HUES64 (cell line): ENCODE measurements around the gene DPP10.
"Not testable (repeated sequence)": the region's sequence is repeated elsewhere in the genome, so short reads cannot be mapped to it uniquely, and the experiment has no call there.

ENCODE experiments used
- H3K27ac ChIP-seq: 2 replicates; pipeline ENCODE4 v1.7.0; 2013; ENCODE audit warnings: low read depth, low read length, inconsistent platforms
- H3K27me3 ChIP-seq: 2 replicates; pipeline ENCODE4 v1.6.1; 2013; ENCODE audit warnings: mild to moderate bottlenecking, low read length; ENCODE audit not compliant: insufficient read depth
- H3K36me3 ChIP-seq: 2 replicates; pipeline ENCODE4 v1.6.1; 2013; ENCODE audit warnings: mild to moderate bottlenecking, low read length; ENCODE audit not compliant: insufficient read depth
- H3K4me1 ChIP-seq: 2 replicates; pipeline ENCODE4 v1.6.1; 2013; ENCODE audit warnings: mild to moderate bottlenecking, low read length, moderate library complexity; ENCODE audit not compliant: insufficient read depth
- H3K4me3 ChIP-seq: 2 replicates; pipeline ENCODE4 v1.5.1; 2013; ENCODE audit warnings: mild to moderate bottlenecking, low read length, moderate library complexity
- H3K9ac ChIP-seq: 2 replicates; pipeline ENCODE4 v1.6.1; 2013; ENCODE audit warnings: mild to moderate bottlenecking, low read depth, low read length
- H3K9me3 ChIP-seq: 2 replicates; pipeline ENCODE4 v1.6.1; 2013; ENCODE audit warnings: low read depth, low read length; ENCODE audit not compliant: insufficient read depth
- WGBS: fragments of 150-250, 120-280 bp; methylation state at CpG from one replicate; pipeline ENCODE4 v1.1.7; 2013; ENCODE audit warnings: missing lambda C conversion rate; 5-methylcytosine and 5-hydroxymethylcytosine counted together

Gene DPP10

DNA sequence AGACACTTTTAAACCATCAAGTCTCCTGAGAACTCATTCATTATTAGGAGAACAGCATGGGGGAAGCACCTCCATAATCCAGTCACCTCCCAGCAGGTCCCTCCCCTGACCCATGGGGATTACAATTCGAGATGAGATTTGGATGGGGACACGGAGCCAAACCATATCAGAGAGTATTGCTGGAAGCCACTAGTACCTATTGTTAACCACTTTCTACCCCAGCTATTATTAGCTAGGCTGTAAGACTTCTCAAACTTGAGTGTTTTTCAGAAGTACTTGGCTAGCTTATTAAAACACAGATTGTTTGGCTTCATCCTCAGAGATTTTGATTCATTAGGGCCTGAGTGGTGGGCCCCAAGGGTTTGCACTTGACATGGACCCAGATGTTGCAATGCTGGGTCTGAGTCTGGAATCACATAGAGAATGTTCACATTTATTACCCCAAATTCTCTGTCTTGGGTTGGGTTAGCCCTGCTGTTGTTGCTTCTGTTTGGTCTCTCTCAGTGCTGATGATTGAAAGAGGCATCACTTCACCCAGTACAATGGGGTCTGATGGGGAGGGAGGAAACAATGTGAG lies 506.9 kb downstream of the DPP10 start:
- 97% methylated on average over 2 of the region's 2 CpGs for WGBS
- Histone ChIP-seq H3K4me1 (no peaks in the 10 kb centered on the region), H3K27me3 (no peaks in the 10 kb centered on the region), H3K27ac (no peak overlapping the region), H3K4me3 (no peak overlapping the region), H3K9me3 (no peaks in the 10 kb centered on the region), H3K36me3 (no peaks in the 10 kb centered on the region), H3K9ac (no peak overlapping the region)

DNA sequence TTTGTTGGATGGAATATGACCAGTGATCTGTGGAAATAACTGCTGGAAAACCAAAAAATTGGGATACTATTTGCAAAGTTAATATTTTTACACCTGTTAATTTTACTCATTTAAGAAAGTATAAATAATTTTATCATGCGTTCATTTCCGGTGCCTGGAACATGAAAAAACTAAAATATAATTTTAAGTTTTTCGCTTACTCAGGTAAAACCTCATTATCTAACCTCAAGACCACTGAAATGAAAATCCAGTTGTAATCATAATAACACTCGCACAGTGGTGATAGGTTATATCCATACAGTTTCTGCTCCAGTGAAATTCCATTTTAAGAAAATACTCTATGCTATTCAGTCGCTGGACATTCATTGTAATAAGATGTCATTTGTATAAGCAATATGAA lies 517.9 kb downstream of the DPP10 start:
- H3K27ac ChIP-seq = no peak overlapping the region
- H3K27me3 ChIP-seq = no peaks in the 10 kb centered on the region
- H3K36me3 ChIP-seq = no peaks in the 10 kb centered on the region
- H3K4me3 ChIP-seq = no peak overlapping the region
- H3K9ac ChIP-seq = no peak overlapping the region
- H3K4me1 ChIP-seq = no peaks in the 10 kb centered on the region
- 96% methylated on average over 5 of the region's 5 CpGs for WGBS
- peaks cover 11% of the 10 kb centered on the region for H3K9me3 ChIP-seq

DNA sequence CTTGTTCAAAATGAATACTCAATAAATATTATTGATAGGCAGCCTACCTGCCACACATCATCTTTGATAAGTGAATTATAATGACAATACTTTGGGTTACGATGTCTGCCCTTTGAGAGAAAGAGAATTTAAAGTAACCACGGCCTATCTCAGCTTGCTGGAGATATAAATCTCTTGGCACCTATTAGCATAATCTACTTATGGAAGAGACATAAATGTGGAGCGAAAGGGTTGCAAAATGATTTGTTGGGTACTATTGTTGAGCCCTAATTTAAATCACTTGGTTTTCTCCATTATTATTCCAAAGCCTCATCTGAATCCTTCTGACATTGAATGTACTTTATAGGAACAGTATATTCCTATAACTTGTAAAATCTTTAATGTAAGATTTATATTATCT lies 520.1 kb downstream of the DPP10 start:
- Histone ChIP-seq H3K4me3 (no peak overlapping the region), H3K36me3 (no peaks in the 10 kb centered on the region), H3K27ac (no peak overlapping the region), H3K9me3 (no peaks in the 10 kb centered on the region), H3K4me1 (no peaks in the 10 kb centered on the region), H3K27me3 (no peaks in the 10 kb centered on the region), H3K9ac (no peak overlapping the region)
- 100% methylated on average over 2 of the region's 3 CpGs for WGBS

DNA sequence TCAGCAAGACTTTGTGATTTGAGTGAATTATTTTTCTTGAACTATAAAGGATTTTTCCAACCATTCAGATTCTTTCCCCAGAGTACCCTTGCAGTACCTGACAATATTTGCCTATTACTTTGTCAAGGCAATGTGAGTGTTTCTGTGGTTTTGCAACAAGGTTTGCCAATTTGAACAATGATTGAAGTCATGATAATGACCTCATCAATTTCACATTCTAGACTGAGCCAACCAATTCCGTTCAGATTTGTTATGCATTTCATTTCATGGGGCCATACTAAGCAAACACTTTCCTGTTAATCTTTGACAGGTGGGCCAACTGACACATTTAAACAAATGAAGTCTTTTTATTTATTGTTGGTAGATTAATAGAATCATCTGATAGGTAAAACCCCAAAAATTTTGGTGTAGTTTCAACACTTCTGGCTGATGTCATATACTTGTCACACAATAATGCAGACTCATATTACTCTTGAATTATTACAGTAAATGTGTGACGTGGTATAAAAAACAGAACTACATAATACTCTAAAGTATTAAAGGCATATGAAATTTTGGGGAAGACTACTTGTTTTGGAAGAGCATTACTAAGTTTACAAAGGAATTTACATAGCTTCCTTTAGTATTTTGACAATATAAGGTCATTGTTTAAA lies 526.4 kb downstream of the DPP10 start:
- Histone ChIP-seq H3K9me3 (no peaks in the 10 kb centered on the region), H3K36me3 (no peaks in the 10 kb centered on the region), H3K4me3 (no peak overlapping the region), H3K27ac (no peak overlapping the region), H3K27me3 (no peaks in the 10 kb centered on the region), H3K9ac (no peak overlapping the region), H3K4me1 (no peaks in the 10 kb centered on the region)
- WGBS = 94% methylated on average over 1 of the region's 2 CpGs

DNA sequence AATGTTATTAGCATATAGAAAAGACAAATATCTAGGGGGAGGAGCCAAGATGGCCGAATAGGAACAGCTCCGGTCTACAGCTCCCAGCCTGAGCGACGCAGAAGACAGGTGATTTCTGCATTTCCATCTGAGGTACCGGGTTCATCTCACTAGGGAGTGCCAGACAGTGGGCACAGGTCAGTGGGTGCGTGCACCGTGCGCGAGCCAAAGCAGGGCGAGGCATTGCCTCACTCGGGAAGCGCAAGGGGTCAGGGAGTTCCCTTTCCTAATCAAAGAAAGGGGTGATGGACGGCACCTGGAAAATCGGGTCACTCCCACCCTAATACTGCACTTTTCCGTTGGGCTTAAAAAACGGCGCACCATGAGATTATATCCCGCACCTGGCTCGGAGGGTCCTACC lies 561.9 kb downstream of the DPP10 start:
- not testable (repeated sequence) for H3K9ac ChIP-seq, H3K4me3 ChIP-seq, H3K9me3 ChIP-seq, H3K27me3 ChIP-seq, H3K27ac ChIP-seq, H3K4me1 ChIP-seq, H3K36me3 ChIP-seq
- 93% methylated on average over 11 of the region's 19 CpGs for WGBS

DNA sequence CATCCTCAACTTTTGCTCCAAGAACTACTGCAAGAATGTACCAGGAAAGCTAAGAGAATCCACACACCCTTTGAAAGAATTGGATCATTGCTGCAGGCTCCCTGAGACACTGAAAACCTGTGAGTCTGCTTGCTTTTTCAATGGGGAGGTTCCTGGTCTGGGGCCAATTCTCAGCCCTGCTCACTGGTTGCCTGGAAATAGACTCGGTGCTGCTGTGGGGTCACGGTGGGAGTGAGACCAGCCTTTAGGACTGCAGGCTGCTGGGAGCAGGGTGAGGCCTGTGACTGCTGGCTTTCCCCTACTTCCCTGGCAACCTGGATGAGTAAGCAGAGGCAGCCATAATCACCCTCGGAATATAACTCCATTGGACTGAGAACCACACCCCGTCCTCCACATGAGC lies 569.3 kb downstream of the DPP10 start:
- H3K9ac ChIP-seq = no peak overlapping the region
- no peaks in the 10 kb centered on the region for H3K36me3 ChIP-seq
- no peak overlapping the region for H3K4me3 ChIP-seq
- H3K4me1 ChIP-seq = no peaks in the 10 kb centered on the region
- no peaks in the 10 kb centered on the region for H3K27me3 ChIP-seq
- 97% methylated on average over 4 of the region's 4 CpGs for WGBS
- no peak overlapping the region for H3K27ac ChIP-seq
- no peaks in the 10 kb centered on the region for H3K9me3 ChIP-seq

DNA sequence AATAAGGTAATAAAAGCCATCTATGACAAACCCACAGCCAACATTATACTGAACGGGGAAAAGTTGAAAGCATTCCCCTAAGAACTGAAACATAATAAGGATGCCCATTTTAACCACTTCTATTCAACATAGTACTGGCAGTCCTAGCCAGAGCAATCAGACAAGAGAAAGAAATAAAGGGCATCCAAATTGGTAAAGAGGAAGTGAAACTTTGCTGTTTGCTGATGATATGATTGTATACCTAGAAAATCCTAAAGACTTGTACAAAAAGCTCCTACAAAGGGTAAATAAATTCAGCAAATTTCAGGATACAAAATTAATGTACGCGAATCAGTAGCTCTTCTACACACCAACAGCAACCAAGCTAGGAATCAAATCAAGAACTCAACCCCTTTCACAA lies 579.6 kb downstream of the DPP10 start:
- WGBS = 96% methylated on average over 3 of the region's 3 CpGs
- H3K9me3 ChIP-seq, H3K9ac ChIP-seq, H3K4me1 ChIP-seq, H3K36me3 ChIP-seq, H3K4me3 ChIP-seq, H3K27me3 ChIP-seq, H3K27ac ChIP-seq: not testable (repeated sequence)

DNA sequence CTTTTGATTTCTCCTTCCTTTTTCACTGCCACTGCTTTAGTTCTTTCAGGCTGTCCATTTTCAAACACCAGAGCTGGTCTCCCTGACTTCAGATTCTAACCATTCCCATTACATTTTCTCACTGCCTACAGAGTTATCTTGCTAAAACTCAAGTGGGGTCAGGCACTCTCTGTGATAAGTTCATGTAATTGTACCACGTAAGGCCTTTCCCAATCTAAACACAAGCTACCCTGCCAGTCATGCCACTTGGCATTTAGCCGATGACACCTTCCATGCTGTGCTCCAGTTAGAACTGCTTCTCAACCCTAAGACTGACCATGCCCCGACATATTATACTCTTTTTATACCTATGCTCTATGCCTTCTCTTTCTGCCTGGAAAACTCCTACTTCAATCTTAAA lies 592.4 kb downstream of the DPP10 start:
- WGBS = 94% methylated on average over 3 of the region's 3 CpGs
- no peak overlapping the region for H3K4me3 ChIP-seq
- H3K9me3 ChIP-seq = no peaks in the 10 kb centered on the region
- H3K4me1 ChIP-seq = peaks cover 12% of the 10 kb centered on the region
- no peaks in the 10 kb centered on the region for H3K36me3 ChIP-seq
- H3K9ac ChIP-seq = no peak overlapping the region
- H3K27ac ChIP-seq = no peak overlapping the region
- H3K27me3 ChIP-seq = no peaks in the 10 kb centered on the region

DNA sequence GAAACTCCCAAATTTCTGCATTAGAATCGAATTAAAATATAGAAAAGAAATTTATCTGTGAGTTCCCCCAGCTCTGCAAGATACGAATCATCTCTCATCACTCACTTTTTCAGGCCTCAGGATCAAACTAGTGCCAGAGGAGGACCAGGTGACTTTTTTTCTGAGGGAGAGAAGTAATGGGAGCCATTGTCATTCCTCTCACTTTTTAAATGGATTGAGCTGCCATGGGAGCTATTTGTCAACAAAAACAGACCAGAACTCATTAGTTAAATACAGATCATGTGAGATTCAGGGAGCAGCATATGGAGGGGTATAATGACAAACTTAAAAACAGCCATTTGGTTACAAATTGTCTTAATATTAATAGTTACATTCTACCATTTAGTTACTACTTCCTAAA lies 594.4 kb downstream of the DPP10 start:
- Histone ChIP-seq H3K27me3 (no peaks in the 10 kb centered on the region), H3K36me3 (no peaks in the 10 kb centered on the region), H3K4me3 (no peak overlapping the region), H3K27ac (no peak overlapping the region), H3K9ac (no peak overlapping the region), H3K4me1 (peaks cover 12% of the 10 kb centered on the region), H3K9me3 (no peaks in the 10 kb centered on the region)
- WGBS = no CpG with 5 or more reads among the region's 2 CpGs

DNA sequence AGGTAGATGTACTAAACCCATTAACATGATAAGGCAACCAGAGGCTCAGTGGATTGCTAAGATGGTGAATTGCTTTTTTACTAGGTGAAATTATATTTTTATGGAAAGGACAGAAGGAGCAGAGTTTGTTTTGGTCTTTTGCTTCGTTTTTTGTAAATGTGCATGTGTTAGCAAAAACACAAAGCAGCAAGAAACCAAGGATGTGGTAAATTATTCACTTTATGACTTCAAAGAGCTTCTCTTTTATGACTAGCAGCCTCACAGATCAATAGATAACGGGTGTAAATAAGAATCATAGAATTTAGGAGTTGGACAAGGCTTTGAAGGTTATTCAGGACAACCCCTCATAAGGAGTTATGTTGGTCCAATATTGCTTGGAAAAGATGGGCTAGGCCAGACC lies 615.0 kb downstream of the DPP10 start:
- Histone ChIP-seq H3K27ac (no peak overlapping the region), H3K27me3 (no peaks in the 10 kb centered on the region), H3K4me3 (no peak overlapping the region), H3K9ac (no peak overlapping the region), H3K36me3 (no peaks in the 10 kb centered on the region), H3K9me3 (no peaks in the 10 kb centered on the region), H3K4me1 (no peaks in the 10 kb centered on the region)
- 85% methylated on average over 2 of the region's 2 CpGs for WGBS

DNA sequence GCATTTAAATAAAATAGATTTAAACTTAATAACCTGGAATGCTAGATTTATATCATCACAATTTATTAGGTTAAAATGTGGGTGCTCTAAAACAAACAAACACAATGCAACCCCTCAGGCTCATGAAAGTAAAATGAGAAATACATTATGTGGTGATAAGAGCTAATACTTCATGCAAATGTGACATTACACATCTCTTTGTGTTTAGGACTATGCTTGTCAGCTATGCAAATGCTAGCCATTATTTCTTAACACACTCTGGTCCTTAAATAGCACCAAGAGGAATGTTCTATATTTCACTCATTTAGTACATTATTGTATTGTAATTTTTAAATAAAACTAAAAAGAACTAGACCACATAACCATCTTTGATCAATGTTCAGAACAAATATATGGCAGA lies 627.6 kb downstream of the DPP10 start:
- Histone ChIP-seq H3K4me1 (no peaks in the 10 kb centered on the region), H3K27ac (no peak overlapping the region), H3K36me3 (no peaks in the 10 kb centered on the region), H3K4me3 (no peak overlapping the region), H3K9ac (no peak overlapping the region), H3K27me3 (no peaks in the 10 kb centered on the region), H3K9me3 (no peaks in the 10 kb centered on the region)

DNA sequence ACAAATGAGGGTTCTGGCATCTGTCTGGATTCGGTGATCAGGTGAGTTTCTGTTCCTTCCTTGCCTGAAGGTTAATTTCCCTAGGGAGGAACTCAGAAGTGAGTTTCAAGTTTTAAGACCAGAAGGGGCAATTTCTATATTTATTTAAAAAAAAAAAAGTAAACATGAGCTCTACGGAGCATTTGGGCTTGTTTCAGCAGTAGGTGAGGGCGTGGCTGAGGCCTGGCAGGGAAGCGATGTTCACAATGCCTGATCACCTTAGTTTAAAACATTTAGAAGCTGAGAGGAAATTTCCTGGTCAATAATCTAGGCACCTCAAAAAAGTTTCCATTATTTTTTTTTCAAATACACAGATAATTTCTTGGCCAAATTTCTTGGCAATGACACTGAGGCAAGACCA lies 629.1 kb downstream of the DPP10 start:
- Histone ChIP-seq H3K4me1 (no peaks in the 10 kb centered on the region), H3K9ac (no peak overlapping the region), H3K4me3 (no peak overlapping the region), H3K27ac (no peak overlapping the region), H3K27me3 (no peaks in the 10 kb centered on the region), H3K36me3 (no peaks in the 10 kb centered on the region), H3K9me3 (no peaks in the 10 kb centered on the region)
- 92% methylated on average over 4 of the region's 4 CpGs for WGBS
